ENCODE results near the gene LARGE1.

The LARGE1 gene

GRCh38 chr22:33715237-33715985, 204.9 kb downstream of the LARGE1 start:
- no peak for DNase-seq

- DNase-seq = no peak
Measured at GRCh38 chr22:33710326-33710725, 209.9 kb downstream of the LARGE1 start.

DNA sequence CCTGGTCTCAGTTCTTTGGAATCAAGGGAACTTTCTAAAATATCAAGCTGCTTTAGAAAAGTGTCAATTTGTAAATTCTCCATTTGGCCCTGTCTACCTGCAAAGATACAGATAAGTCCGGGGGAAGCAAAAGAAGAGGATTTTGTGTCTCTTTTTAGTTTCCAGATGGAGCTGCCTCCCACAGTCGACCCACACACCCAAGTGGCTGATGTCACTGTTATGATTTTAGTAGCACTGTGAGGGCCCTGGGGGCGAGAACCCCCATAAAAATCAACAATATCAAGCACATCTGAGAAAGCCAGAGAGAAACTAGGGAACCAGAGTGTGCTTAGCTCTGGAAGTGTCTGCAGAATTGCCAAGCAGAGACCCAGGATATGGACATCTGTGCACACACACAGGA, 212.7 kb downstream of the LARGE1 start:
- DNase-seq = no peak

GRCh38 chr22:33706100-33706499, 214.2 kb downstream of the LARGE1 start:
- DNase-seq = no peak

- DNase-seq = no peak
Measured at GRCh38 chr22:33699176-33699575, 221.1 kb downstream of the LARGE1 start.

DNA sequence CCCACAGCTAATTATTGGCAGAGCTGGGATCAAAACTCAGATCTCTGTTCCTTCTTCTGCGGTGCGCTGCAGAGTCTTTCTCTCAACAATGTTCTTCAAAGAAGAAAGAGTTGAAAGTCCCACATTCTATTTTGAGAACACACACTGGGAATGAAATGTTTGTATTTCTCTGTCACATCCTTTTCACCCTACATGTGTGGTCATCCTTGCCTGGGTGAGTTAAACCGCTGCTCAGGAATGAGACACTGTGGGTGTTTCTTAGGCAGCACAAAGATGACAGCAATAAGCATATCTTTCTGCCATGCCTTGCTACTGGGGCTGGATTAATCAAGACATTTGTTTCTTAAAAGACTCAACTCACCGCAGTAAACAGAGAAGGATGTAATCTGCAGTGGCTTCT, 222.6 kb downstream of the LARGE1 start:
- no peak for DNase-seq

GRCh38 chr22:33691057-33691630, 229.1 kb downstream of the LARGE1 start:
- DNase-seq = no peak

DNA sequence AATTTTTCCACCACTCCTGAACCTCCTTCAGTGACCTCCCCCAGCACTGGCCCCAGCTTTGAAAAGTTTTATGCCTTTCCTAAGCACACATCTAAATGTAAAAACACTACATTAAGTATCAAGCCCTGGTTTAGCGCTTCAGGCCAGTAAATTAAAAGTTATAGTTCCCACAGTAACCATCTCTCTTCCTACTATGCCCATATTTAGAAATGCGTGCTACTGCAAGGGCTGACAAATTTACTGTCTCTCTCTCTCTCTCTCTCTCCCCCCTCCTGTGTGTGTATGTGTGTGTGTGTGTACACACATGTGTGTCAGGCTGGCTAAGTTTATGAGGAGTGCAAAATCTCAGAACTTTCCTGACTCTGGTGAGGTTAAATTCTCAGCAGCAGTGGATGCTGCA, 231.4 kb downstream of the LARGE1 start:
- DNase-seq = no peak

DNA sequence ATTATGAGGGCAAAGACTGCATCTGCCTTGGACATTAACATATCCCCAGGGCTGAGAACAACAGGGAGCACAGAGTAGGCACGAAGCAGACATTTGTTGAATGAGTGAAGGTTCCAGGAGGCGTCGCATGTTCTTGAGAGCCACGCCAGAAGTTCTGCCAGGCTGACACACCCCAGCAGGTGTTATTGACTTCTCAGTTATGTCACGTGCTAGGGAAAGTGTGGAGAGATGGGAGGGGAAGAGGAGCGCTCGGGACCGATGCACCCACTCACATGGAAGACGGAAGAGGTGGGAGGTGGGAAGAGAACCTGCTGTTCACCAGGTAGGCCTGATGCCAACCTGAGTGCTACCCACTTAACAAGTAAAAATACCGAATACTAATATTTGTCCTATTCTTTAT, 232.8 kb downstream of the LARGE1 start:
- DNase-seq = no peak

- DNase-seq = no peak
Measured at GRCh38 chr22:33684087-33684486, 236.2 kb downstream of the LARGE1 start.

- DNase-seq = no peak
Measured at GRCh38 chr22:33682927-33683326, 237.3 kb downstream of the LARGE1 start.

- no peak for DNase-seq
Measured at GRCh38 chr22:33680632-33681031, 239.6 kb downstream of the LARGE1 start.

DNA sequence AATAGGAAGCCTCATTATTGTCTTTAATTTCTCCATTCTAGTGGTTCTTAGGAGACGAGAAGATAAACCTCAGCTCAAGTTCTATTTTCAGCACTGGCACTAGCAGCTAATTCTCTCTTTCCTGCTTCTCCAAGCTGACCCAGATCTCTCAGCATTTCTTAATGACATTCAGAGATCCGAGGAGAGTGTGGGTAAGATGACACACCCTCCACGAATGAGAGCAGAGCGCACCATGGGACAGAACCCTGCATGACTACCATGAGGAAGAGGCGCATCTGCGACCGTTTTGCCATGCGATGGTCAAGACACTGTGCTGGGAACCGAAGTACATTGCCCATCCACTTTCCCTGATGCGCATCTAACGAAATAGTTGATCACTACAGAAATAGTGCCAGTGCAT, 241.8 kb downstream of the LARGE1 start:
- no peak for DNase-seq

DNA sequence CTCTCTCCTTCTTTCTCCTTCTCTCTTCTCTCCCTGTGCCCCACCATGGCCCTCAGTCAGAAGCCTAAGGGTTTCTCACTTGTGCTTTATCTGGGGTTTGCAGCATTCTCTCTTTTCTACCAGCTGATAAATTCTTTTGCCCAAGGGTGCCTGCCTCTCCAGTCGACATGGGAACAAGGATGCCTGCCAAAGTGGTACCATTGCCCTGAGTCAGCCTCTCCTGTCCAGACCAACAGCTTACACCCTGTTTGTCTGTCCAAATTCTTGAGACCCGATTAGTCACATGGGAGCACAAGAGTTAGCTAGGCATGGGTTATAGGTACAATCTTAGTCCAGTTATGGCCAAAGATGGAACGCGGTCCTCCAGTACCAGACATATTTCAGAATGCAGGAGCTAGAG, 242.7 kb downstream of the LARGE1 start:
- DNase-seq = no peak

DNA sequence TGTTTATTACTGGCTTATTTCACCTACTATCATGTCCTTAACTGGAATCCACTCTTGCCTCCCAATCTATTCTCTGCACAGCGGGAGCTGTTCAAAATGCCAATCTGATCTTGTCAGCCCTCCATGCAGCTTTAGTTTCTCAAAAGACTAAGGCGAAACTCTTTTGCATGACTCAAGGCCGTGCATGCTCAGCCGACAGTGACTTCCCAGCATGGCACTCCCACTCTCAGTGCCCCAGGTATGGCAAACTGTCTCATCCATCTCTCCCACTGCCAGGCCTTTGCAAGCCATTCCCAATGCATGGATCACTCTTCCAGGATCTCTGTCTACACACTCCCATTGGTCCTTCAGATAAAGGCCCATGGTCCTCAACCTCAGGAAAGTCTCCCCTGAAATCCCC, 245.9 kb downstream of the LARGE1 start:
- no peak for DNase-seq

DNA sequence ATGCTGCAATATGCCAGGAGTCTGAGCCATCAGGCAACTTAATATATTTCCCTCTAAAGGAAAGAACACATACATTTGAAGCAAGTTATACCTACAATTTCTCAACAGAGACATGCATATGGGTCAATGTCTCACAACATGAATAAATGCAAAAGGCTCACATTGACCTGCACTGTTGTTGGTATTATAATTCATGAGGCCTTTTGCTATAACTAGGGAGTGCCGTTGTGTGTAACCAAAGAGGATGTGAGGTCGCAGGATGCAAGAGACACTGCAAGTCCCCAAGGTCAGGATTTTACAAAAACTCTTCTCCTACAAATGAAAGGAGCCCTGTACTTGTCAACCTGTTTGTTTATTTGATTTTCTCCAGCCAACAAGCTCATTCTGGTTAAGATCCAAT, 250.5 kb downstream of the LARGE1 start:
- DNase-seq = no peak

- no peak for DNase-seq
Measured at GRCh38 chr22:33666961-33667619, 253.2 kb downstream of the LARGE1 start.

DNA sequence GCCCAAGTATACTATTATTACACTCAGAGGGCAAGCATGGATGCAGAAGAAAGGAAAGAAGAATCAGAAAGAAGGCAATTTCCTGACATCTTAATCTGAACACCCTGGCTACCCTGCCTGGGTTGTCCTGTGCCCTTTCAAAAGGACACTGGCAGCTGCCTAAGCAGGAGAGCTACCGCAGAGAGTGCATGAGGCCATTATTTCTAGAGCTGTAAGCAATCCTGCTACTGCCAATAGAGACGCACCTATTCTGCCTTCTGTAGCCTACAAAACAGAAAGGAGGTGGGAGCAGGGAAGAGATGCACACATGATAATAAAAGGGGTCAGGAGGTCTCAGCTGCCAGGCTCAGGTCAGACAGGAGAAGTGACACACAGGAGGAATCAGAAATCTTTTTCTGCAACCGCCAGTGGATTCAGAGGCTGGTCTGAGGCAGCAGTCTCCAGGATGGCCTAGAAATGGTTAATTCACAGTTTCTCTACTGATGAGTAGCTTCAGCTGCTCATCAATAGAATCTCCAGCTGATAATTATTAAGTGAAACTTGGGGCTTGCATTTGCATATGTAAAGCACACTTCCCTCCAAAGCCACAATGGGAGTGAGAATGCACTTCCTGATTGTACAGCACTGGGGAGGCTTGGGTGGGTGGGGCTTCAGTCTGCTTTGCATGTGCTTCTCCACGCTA, 253.9 kb downstream of the LARGE1 start:
- no peak for DNase-seq

GRCh38 chr22:33659448-33659847, 260.8 kb downstream of the LARGE1 start:
- no peak for DNase-seq

GRCh38 chr22:33658775-33659174, 261.5 kb downstream of the LARGE1 start:
- DNase-seq = no peak

- DNase-seq = no peak
Measured at GRCh38 chr22:33657670-33658069, 262.6 kb downstream of the LARGE1 start.

GRCh38 chr22:33656808-33657628, 263.3 kb downstream of the LARGE1 start:
- DNase-seq = no peak

Measured in CD4-positive, alpha-beta T cell treated with Interleukin-21 for 1 hour (primary cell).